ENCODE results near the gene ATP13A2. TPM values are rescaled to one million over a fixed set of nuclear protein-coding genes. Genes with fewer than 3 reads are reported as not detected.

Gene ATP13A2
- total and polyA plus RNA-seq, 8 donors: 11.1 to 249 (median 24.8) TPM

DNA sequence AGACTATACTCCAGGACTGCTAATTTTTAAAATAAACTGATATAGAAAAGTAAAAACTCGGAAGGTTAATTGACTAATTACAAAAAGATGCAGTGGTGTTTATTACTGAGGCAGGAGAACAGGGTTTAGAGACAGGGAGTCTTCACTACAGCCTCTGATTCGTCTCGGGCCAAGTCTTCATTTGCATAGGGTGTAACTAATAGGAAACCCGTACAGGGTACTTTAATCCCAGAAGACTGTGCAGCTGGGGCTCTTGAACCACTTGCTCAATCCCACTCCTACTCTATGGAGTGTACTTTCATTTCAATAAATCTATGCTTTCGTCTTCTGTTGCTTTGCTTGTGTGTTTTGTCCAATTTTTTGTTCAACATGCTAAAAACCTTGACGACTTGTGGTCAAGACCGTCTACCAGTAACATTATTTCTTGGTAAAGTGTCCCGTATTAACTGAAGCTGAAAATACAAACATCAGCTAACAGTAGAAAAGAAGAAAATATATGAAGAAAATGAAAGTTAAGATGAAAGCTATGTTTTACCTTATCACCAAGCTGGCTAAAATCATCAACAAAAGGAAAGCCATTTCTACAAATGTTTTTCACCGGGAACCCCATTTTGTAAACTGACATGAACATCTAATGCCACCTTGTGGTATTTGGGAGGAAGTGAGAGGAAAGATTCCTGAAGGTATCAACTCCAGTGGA is 34.1 kb upstream of the ATP13A2 start:
- peak in 1 of 2 donors; percentile 72 for DNase-seq
- peaks cover 41 to 72% (median 65%) of the 10 kb centered on the region in 4 donors for H3K36me3 ChIP-seq
- intact Hi-C loops (cut with DNase I; ENCODE audit: low total_unique reads): no loop called here
- peak overlapping the region in 3 of 4 donors; percentile 9 to 30 (median 27) for H3K4me3 ChIP-seq
- H3K4me1 ChIP-seq: peaks cover 0 to 38% (median 18%) of the 10 kb centered on the region in 4 donors
- H3K9me3 ChIP-seq: no peaks in the 10 kb centered on the region
- H3K27ac ChIP-seq: peak overlapping the region in 2 of 5 donors; percentile 23 to 28
- TF ChIP-seq POLR2AphosphoS5 (IDR thresholded peaks at IDR 0.05) (no peak), EP300 (IDR thresholded peaks at IDR 0.05) (no peak), POLR2A (IDR thresholded peaks at IDR 0.05) (no peak)
- TF ChIP-seq, protein P1, sequence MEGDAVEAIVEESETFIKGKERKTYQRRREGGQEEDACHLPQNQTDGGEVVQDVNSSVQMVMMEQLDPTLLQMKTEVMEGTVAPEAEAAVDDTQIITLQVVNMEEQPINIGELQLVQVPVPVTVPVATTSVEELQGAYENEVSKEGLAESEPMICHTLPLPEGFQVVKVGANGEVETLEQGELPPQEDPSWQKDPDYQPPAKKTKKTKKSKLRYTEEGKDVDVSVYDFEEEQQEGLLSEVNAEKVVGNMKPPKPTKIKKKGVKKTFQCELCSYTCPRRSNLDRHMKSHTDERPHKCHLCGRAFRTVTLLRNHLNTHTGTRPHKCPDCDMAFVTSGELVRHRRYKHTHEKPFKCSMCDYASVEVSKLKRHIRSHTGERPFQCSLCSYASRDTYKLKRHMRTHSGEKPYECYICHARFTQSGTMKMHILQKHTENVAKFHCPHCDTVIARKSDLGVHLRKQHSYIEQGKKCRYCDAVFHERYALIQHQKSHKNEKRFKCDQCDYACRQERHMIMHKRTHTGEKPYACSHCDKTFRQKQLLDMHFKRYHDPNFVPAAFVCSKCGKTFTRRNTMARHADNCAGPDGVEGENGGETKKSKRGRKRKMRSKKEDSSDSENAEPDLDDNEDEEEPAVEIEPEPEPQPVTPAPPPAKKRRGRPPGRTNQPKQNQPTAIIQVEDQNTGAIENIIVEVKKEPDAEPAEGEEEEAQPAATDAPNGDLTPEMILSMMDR (IDR thresholded peaks at IDR 0.05): peak in 5 of 7 experiments; percentile 62 to 80 (median 77)
- 27 to 40% (median 33%) methylated on average over 9 of the region's 9 CpGs for WGBS, 5 donors
- no peaks in the 10 kb centered on the region for H3K27me3 ChIP-seq

DNA sequence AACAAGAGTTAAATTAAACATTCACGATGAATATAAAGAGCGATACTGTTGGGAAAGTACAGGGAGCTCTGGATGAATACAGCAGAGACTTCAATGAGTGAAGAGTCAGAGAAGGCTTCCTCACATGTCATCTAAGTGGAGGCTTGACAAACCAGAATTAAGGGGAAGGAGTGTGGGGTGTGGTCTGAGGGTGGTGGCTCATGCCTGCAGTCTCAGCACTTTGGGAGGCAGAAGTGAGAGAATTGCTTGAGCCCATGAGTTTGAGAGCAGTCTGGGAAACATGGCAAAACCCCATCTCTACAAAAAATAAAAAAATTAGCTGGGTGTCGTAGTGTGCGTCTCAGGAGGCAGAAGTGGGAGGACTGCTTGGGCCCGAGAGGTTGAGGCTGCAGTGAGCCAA is 33.4 kb upstream of the ATP13A2 start:
- Histone ChIP-seq H3K27me3 (no peaks in the 10 kb centered on the region), H3K27ac (peak overlapping the region in 2 of 5 donors; percentile 23 to 28), H3K9me3 (no peaks in the 10 kb centered on the region), H3K4me1 (peaks cover 0 to 34% (median 17%) of the 10 kb centered on the region in 4 donors), H3K4me3 (no peak overlapping the region), H3K36me3 (peaks cover 45 to 74% (median 65%) of the 10 kb centered on the region in 4 donors)
- 73 to 85% (median 83%) methylated on average over 5 of the region's 5 CpGs for WGBS, 5 donors
- DNase-seq: no peak
- intact Hi-C loops (cut with DNase I; ENCODE audit: low total_unique reads): no loop called here
- TF ChIP-seq POLR2A (IDR thresholded peaks at IDR 0.05) (no peak), POLR2AphosphoS5 (IDR thresholded peaks at IDR 0.05) (no peak), EP300 (IDR thresholded peaks at IDR 0.05) (no peak)
- TF ChIP-seq, protein P1 (IDR thresholded peaks at IDR 0.05): no peak

DNA sequence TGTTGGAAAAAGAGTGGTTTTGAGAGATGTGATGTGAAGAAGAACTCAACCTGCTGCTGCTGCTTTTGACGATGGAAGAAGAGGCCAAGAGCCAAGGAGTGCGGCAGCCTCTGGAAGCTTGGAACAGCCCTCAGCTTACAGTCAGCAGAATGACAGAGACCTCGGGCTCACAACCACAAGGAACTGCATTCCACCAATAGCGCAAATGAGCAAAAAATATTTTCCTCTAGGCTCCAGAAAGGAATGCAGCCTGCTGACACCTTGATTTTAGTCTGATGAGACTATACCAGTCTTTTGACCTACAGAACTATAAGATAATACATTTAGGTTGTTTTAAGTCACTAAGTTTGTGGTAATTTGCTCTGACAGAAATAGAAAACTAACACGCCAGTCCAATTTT is 31.9 kb upstream of the ATP13A2 start:
- WGBS, 5 donors: 79 to 87% (median 85%) methylated on average over 5 of the region's 5 CpGs

DNA sequence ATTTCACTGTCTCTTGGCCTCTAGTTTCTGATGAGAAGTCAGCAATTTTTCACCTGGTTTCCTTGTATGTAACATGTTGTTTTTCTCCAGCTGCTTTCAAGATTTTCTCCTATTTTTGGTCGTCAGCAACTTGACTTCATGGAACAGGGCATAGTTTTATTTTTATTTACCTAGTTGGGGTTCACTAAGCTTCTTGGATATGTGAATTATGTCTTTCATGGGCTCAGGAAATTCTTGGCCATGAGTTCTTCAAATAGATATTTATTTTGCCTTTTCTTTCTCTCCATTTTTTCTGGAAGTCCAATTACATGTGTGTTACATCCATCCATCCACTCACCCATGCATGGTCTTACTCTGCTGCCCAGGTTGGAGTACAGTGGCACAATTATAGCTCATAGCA is 28.4 kb upstream of the ATP13A2 start:
- H3K4me1 ChIP-seq: peaks cover 0 to 5% (median 1%) of the 10 kb centered on the region in 4 donors
- H3K4me3 ChIP-seq: no peak overlapping the region
- DNase-seq: no peak
- no peaks in the 10 kb centered on the region for H3K27me3 ChIP-seq
- TF ChIP-seq EP300 (IDR thresholded peaks at IDR 0.05) (no peak), POLR2AphosphoS5 (IDR thresholded peaks at IDR 0.05) (no peak), POLR2A (IDR thresholded peaks at IDR 0.05) (no peak)
- TF ChIP-seq, protein P1 (IDR thresholded peaks at IDR 0.05): no peak
- intact Hi-C loops (cut with DNase I; ENCODE audit: low total_unique reads): no loop called here
- peaks cover 46 to 91% (median 84%) of the 10 kb centered on the region in 4 donors for H3K36me3 ChIP-seq
- WGBS, 5 donors: 57 to 90% (median 75%) methylated on average over 1 of the region's 1 CpG
- no peaks in the 10 kb centered on the region for H3K9me3 ChIP-seq
- H3K27ac ChIP-seq: no peak overlapping the region

More for the DNA sequence above, 31.9 kb upstream of the ATP13A2 start:
- Histone ChIP-seq H3K27ac (no peak overlapping the region), H3K27me3 (no peaks in the 10 kb centered on the region), H3K36me3 (peaks cover 46 to 78% (median 66%) of the 10 kb centered on the region in 4 donors), H3K4me1 (peaks cover 0 to 34% (median 17%) of the 10 kb centered on the region in 4 donors), H3K9me3 (no peaks in the 10 kb centered on the region), H3K4me3 (no peak overlapping the region)
- DNase-seq: no peak
- no peak for TF ChIP-seq POLR2AphosphoS5 (IDR thresholded peaks at IDR 0.05)
- TF ChIP-seq, protein P1 (IDR thresholded peaks at IDR 0.05): no peak
- TF ChIP-seq POLR2A (IDR thresholded peaks at IDR 0.05): no peak
- no peak for TF ChIP-seq EP300 (IDR thresholded peaks at IDR 0.05)
- intact Hi-C loops (cut with DNase I; ENCODE audit: low total_unique reads): no loop called here

All from stomach (tissue), 9 donors.